Heart left ventricle (tissue), 13 donors: ENCODE results near the gene SPRR1B.

ENCODE experiments used
- POLR2A ChIP-seq, 2 donors: fragments of 450-650 bp; IDR thresholded peaks; one replicate each; pipeline ENCODE4 v1.6.1; 2017; ENCODE audit warnings: antibody characterized with exemption in 2 of 2, mild to moderate bottlenecking in 2 of 2, moderate library complexity in 2 of 2
- TF ChIP-seq, protein P1 (sequence below), 12 donors: fragments of 200-600 bp; sonication (generic) in 4 of 12; IDR thresholded peaks; one replicate each; pipeline versions ENCODE4 v1.5.0 to v1.8.0; 2018 to 2022; ENCODE audit warnings: antibody characterized with exemption in 12 of 12, mild to moderate bottlenecking in 5 of 12
- donor health status: ischemic (EF 13 %, LVEDD 7.1; RV severe dilation, severe dysfunction).
- donor health status: DM: no; HTN: yes; CAD: no.
- donor health status: DM: no; HTN: no; CAD: no.
- donor health status: ischemic (EF 25% LVEDD 6.9; RV normal size, moderate dysfunction).
- donor health status: ischemic (EF 25% LVEDD 5.7; RV mildly dilated, moderate dysfunction).
- donor health status: ischemic (EF 35%, LVEDD 5.7; RV mildly dilated, moderate dysfunction).
- donor health status: nonischemic (EF 11% LVEDD 7.7; RV severe dilation, severe dysfunction).
- donor health status: DM: yes; HTN: yes; CAD: no.
- donor health status: PGD.
- donor health status: ischemic (EF 29% LVEDD 5.4; RV normal size, mild dysfunction).
- donor health status: nonischemic (EF 23%, LVEDD 6.1; RV moderate dilation, normal function).

DNA sequence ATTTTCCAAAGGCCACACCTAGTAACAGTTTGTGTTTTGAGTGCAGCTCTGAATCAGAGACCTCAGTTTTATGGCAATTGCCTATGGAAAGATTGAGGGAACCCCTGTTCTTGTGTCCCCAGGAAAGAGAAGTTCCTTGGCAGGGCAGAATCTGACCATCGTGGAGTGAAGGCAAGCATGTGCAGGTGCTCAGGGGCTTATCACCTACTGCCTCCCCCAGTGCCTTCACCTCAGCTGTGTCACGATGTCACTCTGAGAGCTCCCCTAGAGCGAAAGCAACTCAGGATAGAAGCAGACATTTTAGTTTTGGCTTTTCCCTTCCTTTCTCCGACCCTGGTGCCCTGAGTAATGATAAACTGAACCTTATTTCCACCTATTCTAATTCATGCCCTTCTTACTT is 48.9 kb upstream of the SPRR1B start:
- TF ChIP-seq, protein P1, sequence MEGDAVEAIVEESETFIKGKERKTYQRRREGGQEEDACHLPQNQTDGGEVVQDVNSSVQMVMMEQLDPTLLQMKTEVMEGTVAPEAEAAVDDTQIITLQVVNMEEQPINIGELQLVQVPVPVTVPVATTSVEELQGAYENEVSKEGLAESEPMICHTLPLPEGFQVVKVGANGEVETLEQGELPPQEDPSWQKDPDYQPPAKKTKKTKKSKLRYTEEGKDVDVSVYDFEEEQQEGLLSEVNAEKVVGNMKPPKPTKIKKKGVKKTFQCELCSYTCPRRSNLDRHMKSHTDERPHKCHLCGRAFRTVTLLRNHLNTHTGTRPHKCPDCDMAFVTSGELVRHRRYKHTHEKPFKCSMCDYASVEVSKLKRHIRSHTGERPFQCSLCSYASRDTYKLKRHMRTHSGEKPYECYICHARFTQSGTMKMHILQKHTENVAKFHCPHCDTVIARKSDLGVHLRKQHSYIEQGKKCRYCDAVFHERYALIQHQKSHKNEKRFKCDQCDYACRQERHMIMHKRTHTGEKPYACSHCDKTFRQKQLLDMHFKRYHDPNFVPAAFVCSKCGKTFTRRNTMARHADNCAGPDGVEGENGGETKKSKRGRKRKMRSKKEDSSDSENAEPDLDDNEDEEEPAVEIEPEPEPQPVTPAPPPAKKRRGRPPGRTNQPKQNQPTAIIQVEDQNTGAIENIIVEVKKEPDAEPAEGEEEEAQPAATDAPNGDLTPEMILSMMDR (IDR thresholded peaks at IDR 0.05), result no peak
- no peak for TF ChIP-seq POLR2A (IDR thresholded peaks at IDR 0.05)
